ENCODE data around the gene CFAP52.
"Not testable (repeated sequence)": the region's sequence is repeated elsewhere in the genome, so short reads cannot be mapped to it uniquely, and the experiment has no call there.

Gene CFAP52

GRCh38 chr17:9576521-9577372 is at the start of gene CFAP52:
TSS of gene CFAP52 (plus strand) at chr17:9576642. CDS start at chr17:9576696, 54 bp downstream.
- DNase-seq: peak; percentile 76

GRCh38 chr17:9527788-9528187 is 48.7 kb upstream of the CFAP52 start:
- no peak for DNase-seq

- peak; percentile 2 for DNase-seq
Observed at GRCh38 chr17:9529033-9529700, 47.3 kb upstream of the CFAP52 start.

GRCh38 chr17:9531034-9531433 is 45.4 kb upstream of the CFAP52 start:
- DNase-seq: no peak

GRCh38 chr17:9532715-9533114 is 43.7 kb upstream of the CFAP52 start:
- no peak for DNase-seq

- DNase-seq: no peak
Observed at GRCh38 chr17:9533441-9533840, 43.0 kb upstream of the CFAP52 start.

GRCh38 chr17:9536061-9536460 is 40.4 kb upstream of the CFAP52 start:
- no peak for DNase-seq

- no peak for DNase-seq
Observed at GRCh38 chr17:9537177-9537776, 39.2 kb upstream of the CFAP52 start.

- DNase-seq: no peak
Observed at GRCh38 chr17:9538626-9539025, 37.8 kb upstream of the CFAP52 start.

- no peak for DNase-seq
Observed at GRCh38 chr17:9541718-9542117, 34.7 kb upstream of the CFAP52 start.

- no peak for DNase-seq
Observed at GRCh38 chr17:9544221-9544620, 32.2 kb upstream of the CFAP52 start.

GRCh38 chr17:9549215-9549614 is 27.2 kb upstream of the CFAP52 start:
- DNase-seq: no peak

- DNase-seq: no peak
Observed at GRCh38 chr17:9553181-9553580, 23.3 kb upstream of the CFAP52 start.

- no peak for DNase-seq
Observed at GRCh38 chr17:9553596-9553995, 22.8 kb upstream of the CFAP52 start.

- DNase-seq: peak; percentile 37
Observed at GRCh38 chr17:9554715-9555114, 21.7 kb upstream of the CFAP52 start.

GRCh38 chr17:9557161-9557755 is 19.2 kb upstream of the CFAP52 start:
- no peak for DNase-seq

- DNase-seq: no peak
Observed at GRCh38 chr17:9557857-9558256, 18.6 kb upstream of the CFAP52 start.

GRCh38 chr17:9564104-9564503 is 12.3 kb upstream of the CFAP52 start:
- no peak for DNase-seq

GRCh38 chr17:9566067-9566466 is 10.4 kb upstream of the CFAP52 start:
- peak; percentile 48 for DNase-seq

- not testable (repeated sequence) for DNase-seq
Observed at GRCh38 chr17:9566739-9567138, 9.7 kb upstream of the CFAP52 start.

GRCh38 chr17:9568004-9568403 is 8.4 kb upstream of the CFAP52 start:
- DNase-seq: no peak

- no peak for DNase-seq
Observed at GRCh38 chr17:9568957-9569588, 7.4 kb upstream of the CFAP52 start.

GRCh38 chr17:9571201-9571600 is 5.2 kb upstream of the CFAP52 start:
- no peak for DNase-seq

Measured in NCI-H69 (cell line).